ENCODE measurements around the gene DUSP1. TPM values are rescaled to one million over a fixed set of nuclear protein-coding genes. Genes with fewer than 3 reads are reported as not detected.

The DUSP1 gene
- total RNA-seq, 2 experiments from 2014 or later = 5.3 to 7.0 TPM

- intact Hi-C loops (cut with micrococcal nuclease; ENCODE audit: unreplicated experiment) = no loop called here
- Histone ChIP-seq H3K9me3 (ENCODE audit: low read length) (no peaks in the 10 kb centered on the region), H2AFZ (ENCODE audit: low read length) (no peak overlapping the region), H3K36me3 (ENCODE audit: insufficient read depth, low read length) (no peaks in the 10 kb centered on the region), H3K4me1 (ENCODE audit: insufficient read depth, low read length, poor library complexity, severe bottlenecking) (no peaks in the 10 kb centered on the region), H3K4me3 (ENCODE audit: low read depth, low read length, poor library complexity, severe bottlenecking) (no peak overlapping the region), H3K9me2 (ENCODE audit: insufficient read depth, low read length) (no peaks in the 10 kb centered on the region), H4K20me1 (ENCODE audit: insufficient read depth, low read length) (no peaks in the 10 kb centered on the region), H3K79me2 (ENCODE audit: insufficient read depth, low read depth, low read length) (no peaks in the 10 kb centered on the region), H3K27ac (ENCODE audit: low read depth, low read length, poor library complexity, severe bottlenecking) (no peak overlapping the region), H3K4me2 (ENCODE audit: low read length) (no peak overlapping the region)
- DNase-seq (ENCODE audit: low spot score) = no peak
- BruUV-seq (replicated peaks) = no TSS peak
- TF ChIP-seq CTCF (conservative IDR thresholded peaks at IDR 0.05; ENCODE audit: low read length) (no peak), EZH2phosphoT487 (IDR thresholded peaks at IDR 0.05; ENCODE audit: borderline replicate concordance, low read depth, low read length) (no peak)
- ChIA-PET CTCF (ENCODE audit: unreplicated experiment) (interaction anchor here (0.6 kb wide), 1 partner anchor 87 kb away, joined by 3 read pairs; no protein-coding TSS in a partner anchor), POLR2A (no interaction called here)
These were observed 20.3 kb upstream of the DUSP1 start for GRCh38 chr5:172791286-172791685.

DNA sequence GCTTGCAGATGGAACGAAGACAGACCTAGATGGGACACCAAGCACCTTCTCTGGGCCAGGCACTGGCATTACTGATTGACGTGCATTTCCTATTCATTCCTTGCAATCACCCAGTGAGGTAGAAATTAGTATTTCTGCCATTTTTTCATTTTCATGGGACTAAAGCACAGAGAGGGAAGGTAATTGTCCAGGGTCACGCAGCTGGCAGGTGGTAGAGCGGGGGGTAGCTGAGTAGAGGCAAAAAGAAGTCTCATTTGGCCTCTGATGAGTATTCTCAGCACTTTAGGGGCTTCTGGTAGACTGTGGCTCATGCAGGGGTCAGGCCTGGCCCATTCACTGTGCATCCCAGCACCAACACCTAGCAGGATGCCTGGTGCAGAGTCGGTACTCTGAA lies 19.5 kb upstream of the DUSP1 start:
- Histone ChIP-seq H4K20me1 (ENCODE audit: insufficient read depth, low read length) (no peaks in the 10 kb centered on the region), H2AFZ (ENCODE audit: low read length) (no peak overlapping the region), H3K9me3 (ENCODE audit: low read length) (no peaks in the 10 kb centered on the region), H3K4me2 (ENCODE audit: low read length) (no peak overlapping the region), H3K36me3 (ENCODE audit: insufficient read depth, low read length) (no peaks in the 10 kb centered on the region), H3K27ac (ENCODE audit: low read depth, low read length, poor library complexity, severe bottlenecking) (no peak overlapping the region), H3K79me2 (ENCODE audit: insufficient read depth, low read depth, low read length) (no peaks in the 10 kb centered on the region), H3K9me2 (ENCODE audit: insufficient read depth, low read length) (no peaks in the 10 kb centered on the region), H3K4me3 (ENCODE audit: low read depth, low read length, poor library complexity, severe bottlenecking) (no peak overlapping the region), H3K4me1 (ENCODE audit: insufficient read depth, low read length, poor library complexity, severe bottlenecking) (no peaks in the 10 kb centered on the region)
- ChIA-PET CTCF (ENCODE audit: unreplicated experiment) (interaction anchor here (0.6 kb wide), 1 partner anchor 86 kb away, joined by 3 read pairs; no protein-coding TSS in a partner anchor), POLR2A (no interaction called here)
- DNase-seq (ENCODE audit: low spot score) = no peak
- no TSS peak for BruUV-seq (replicated peaks)
- no peak for TF ChIP-seq CTCF (conservative IDR thresholded peaks at IDR 0.05; ENCODE audit: low read length)
- TF ChIP-seq EZH2phosphoT487 (IDR thresholded peaks at IDR 0.05; ENCODE audit: borderline replicate concordance, low read depth, low read length) = no peak
- intact Hi-C loops (cut with micrococcal nuclease; ENCODE audit: unreplicated experiment) = no loop called here

- intact Hi-C loops (cut with micrococcal nuclease; ENCODE audit: unreplicated experiment) = no loop called here
- Histone ChIP-seq H3K4me2 (ENCODE audit: low read length) (no peak overlapping the region), H3K4me1 (ENCODE audit: insufficient read depth, low read length, poor library complexity, severe bottlenecking) (no peaks in the 10 kb centered on the region), H4K20me1 (ENCODE audit: insufficient read depth, low read length) (no peaks in the 10 kb centered on the region), H3K36me3 (ENCODE audit: insufficient read depth, low read length) (no peaks in the 10 kb centered on the region), H3K4me3 (ENCODE audit: low read depth, low read length, poor library complexity, severe bottlenecking) (no peak overlapping the region), H3K9me2 (ENCODE audit: insufficient read depth, low read length) (no peaks in the 10 kb centered on the region), H3K9me3 (ENCODE audit: low read length) (no peaks in the 10 kb centered on the region), H3K79me2 (ENCODE audit: insufficient read depth, low read depth, low read length) (no peaks in the 10 kb centered on the region), H3K27ac (ENCODE audit: low read depth, low read length, poor library complexity, severe bottlenecking) (no peak overlapping the region), H2AFZ (ENCODE audit: low read length) (no peak overlapping the region)
- TF ChIP-seq CTCF (conservative IDR thresholded peaks at IDR 0.05; ENCODE audit: low read length) = no peak
- TF ChIP-seq EZH2phosphoT487 (IDR thresholded peaks at IDR 0.05; ENCODE audit: borderline replicate concordance, low read depth, low read length) = no peak
- POLR2A ChIA-PET = interaction anchor here (0.8 kb wide), 1 partner anchor 13 kb away, joined by 3 read pairs; no protein-coding TSS in a partner anchor
- CTCF ChIA-PET (ENCODE audit: unreplicated experiment) = no interaction called here
- no peak for DNase-seq (ENCODE audit: low spot score)
- BruUV-seq (replicated peaks) = no TSS peak
These were observed 18.9 kb upstream of the DUSP1 start for GRCh38 chr5:172789687-172790495.
